NCI-H446 treated with DMSO at 0.1 percent for 48 hours (cell line): ENCODE results near the gene NDUFB8.

Source experiments
- DNase-seq: peaks from one replicate; lab custom pipeline; 2025; lab: John Stamatoyannopoulos, UW

The NDUFB8 gene

DNA sequence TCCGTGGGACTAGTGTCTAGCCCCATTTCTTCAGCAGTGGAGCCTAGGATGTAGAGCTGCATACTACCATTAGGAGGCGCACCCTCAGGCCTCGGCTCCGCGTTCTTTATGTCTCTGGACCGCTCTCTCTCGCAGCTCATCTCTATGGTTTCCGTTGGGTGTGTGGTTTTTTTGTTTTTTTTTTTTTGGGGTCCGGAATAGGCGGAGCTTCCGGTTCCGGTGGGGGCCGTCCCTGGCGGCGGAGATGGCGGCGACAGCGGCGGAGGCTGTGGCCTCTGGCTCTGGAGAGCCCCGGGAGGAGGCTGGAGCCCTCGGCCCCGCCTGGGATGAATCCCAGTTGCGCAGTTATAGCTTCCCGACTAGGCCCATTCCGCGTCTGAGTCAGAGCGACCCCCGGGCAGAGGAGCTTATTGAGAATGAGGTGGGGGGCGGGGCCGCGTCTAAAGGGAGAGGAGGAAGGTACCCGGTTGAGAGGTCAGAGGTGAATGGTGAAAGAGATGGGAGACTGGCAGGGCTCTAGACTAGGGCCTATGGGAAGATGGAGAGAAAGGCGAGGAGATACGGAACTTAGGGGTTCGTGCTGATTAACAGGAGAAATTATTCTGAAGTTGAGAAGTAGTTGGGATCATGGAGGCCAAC is 6.2 kb upstream of the NDUFB8 start, which contains the start of gene HIF1AN:
Gene HIF1AN, plus strand, starts transcription at position 229 of the 639 bp plus-strand sequence. Its CDS starts 16 bp downstream, at position 245.
- peak; percentile 78 for DNase-seq

- no peak for DNase-seq
Measured at GRCh38 chr10:100535338-100535714, 5.7 kb upstream of the NDUFB8 start.

- DNase-seq, result no peak
Measured at GRCh38 chr10:100534726-100535125, 5.1 kb upstream of the NDUFB8 start.

- DNase-seq, result no peak
Measured at GRCh38 chr10:100531761-100532160, 2.1 kb upstream of the NDUFB8 start.

DNA sequence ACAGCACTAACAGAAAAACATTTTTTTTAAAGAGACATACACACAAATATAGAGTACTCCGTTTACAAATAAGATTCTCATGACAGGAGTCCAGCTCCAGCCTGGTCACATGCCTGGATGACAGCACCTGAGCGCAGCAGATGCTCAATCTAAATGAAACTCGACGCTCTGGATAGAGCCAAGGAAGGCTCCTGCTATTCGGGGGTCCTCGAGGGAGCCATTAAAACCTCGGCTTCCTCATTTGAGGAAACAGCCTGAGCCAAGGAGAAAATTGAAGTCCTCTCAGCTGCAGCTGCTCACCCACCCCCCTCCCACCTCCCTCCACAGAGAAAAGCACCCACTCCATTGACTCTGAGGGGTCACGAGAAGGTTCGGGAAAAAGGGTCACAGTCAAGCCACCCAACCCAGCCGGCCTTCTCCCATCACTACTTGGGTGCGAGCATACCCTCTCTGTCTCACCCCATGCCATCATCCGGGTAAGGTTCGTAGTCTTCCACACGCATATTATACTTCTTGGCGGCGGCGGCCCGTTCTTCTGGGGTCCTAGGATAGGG is 673 bp downstream of the NDUFB8 start:
- no peak for DNase-seq

GRCh38 chr10:100528123-100528886 is 1.4 kb downstream of the NDUFB8 start:
- DNase-seq, result no peak

- no peak for DNase-seq
Measured at GRCh38 chr10:100524638-100525037, 5.0 kb downstream of the NDUFB8 start.

- DNase-seq, result no peak
Measured at GRCh38 chr10:100524206-100524605, 5.5 kb downstream of the NDUFB8 start.

DNA sequence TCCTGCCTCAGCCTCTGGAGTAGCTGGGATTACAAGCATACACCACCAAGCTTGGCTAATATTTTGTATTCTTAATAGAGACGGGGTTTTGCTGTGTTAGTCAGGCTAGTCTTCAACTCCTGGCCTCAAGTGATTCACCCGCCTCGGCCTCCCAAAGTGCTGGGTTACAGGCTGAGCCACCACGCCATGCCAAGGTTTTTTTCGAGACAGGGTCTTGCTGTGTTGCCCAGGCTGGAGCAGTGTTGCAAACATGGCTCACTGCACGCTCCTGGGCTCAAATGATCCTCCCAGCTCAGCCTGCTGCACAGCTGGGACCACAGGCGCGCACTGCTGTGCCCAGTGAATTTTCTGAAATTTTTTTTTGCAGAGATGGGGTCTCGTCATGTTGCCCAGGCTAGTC is 6.7 kb downstream of the NDUFB8 start:
- DNase-seq, result no peak

- no peak for DNase-seq
Measured at GRCh38 chr10:100522107-100522801, 7.4 kb downstream of the NDUFB8 start.

- no peak for DNase-seq
Measured at GRCh38 chr10:100520811-100521210, 8.9 kb downstream of the NDUFB8 start.

GRCh38 chr10:100519311-100520051 is 10.2 kb downstream of the NDUFB8 start, which contains the start of gene SEC31B:
SEC31B (minus strand) TSS chr10:100519861; CDS start chr10:100516952, 2,909 bp downstream.
- no peak for DNase-seq

DNA sequence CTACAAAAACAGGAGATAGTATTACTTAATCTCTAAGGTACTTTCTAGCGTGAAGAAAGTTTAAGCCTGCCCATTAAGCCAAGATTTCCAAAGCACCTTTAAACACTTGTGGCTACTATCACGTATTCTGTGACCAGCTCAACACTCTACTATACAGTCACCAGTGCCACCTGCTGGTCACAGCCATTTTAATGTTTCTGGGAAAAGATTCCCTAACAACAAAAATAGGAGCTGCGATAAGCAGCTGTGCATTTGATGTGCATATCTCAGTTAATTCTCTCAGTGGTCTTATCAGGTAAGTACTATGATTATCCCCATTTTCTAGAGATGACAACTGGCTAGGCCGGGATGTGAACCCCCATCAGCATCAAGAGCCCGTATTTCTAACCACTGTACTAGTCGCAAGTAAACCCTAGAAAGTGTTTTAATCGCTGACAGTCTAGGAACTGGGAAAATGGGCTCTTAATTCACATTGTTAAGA is 10.9 kb downstream of the NDUFB8 start:
- no peak for DNase-seq

- DNase-seq, result no peak
Measured at GRCh38 chr10:100516847-100517246, 12.8 kb downstream of the NDUFB8 start.

GRCh38 chr10:100515612-100516011 is 14.1 kb downstream of the NDUFB8 start:
- DNase-seq, result no peak

- no peak for DNase-seq
Measured at GRCh38 chr10:100510533-100511308, 18.9 kb downstream of the NDUFB8 start.

DNA sequence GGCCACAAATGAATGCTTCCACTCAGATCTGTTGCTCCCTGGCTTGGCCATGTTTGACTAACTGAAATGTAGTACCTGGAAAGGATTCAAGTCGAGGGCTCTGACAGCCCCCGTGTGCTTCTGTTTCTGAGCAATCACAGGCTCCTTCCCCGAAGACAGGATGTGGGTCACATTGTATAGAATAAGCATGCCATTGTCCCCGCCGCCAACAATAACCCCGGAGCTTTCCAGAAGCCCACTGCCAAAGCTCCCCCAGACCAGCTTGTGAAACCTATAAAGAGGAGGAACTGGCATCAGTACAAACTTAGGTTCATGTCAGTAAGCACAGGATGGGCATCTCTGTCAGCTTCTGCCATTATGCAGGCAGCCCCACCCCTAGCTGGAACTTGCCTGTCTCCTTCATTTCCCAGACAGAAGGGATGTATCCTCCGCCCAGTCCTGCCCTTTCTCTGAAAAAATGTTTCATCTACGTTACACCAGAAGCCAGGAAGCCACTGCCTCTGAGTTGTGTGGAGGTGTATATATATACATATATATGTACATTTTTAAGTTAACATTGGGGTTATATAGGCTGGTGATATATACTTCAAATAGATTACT is 20.3 kb downstream of the NDUFB8 start:
- DNase-seq, result no peak

- peak; percentile 6 for DNase-seq
Measured at GRCh38 chr10:100508691-100509150, 20.9 kb downstream of the NDUFB8 start.

GRCh38 chr10:100508266-100508665 is 21.4 kb downstream of the NDUFB8 start:
- DNase-seq, result no peak

GRCh38 chr10:100507357-100507732 is 22.3 kb downstream of the NDUFB8 start:
- DNase-seq, result no peak
